Measurements from ENCODE around the gene STARD9. TPM values are rescaled to one million over a fixed set of nuclear protein-coding genes. Genes with fewer than 3 reads are reported as not detected.
"Not testable (repeated sequence)": the region's sequence is repeated elsewhere in the genome, so short reads cannot be mapped to it uniquely, and the experiment has no call there.

Gene STARD9
- total RNA-seq, 1 donor from 2014 or later: 13.6 TPM

GRCh38 chr15:42759093-42759492 lies 183.7 kb downstream of the STARD9 start:
- H3K27me3 Mint-ChIP-seq (ENCODE audit: low read depth): no peaks in the 10 kb centered on the region
- H3K9me3 Mint-ChIP-seq (ENCODE audit: low read depth): peaks cover 23% of the 10 kb centered on the region
- TF ChIP-seq, protein P1, sequence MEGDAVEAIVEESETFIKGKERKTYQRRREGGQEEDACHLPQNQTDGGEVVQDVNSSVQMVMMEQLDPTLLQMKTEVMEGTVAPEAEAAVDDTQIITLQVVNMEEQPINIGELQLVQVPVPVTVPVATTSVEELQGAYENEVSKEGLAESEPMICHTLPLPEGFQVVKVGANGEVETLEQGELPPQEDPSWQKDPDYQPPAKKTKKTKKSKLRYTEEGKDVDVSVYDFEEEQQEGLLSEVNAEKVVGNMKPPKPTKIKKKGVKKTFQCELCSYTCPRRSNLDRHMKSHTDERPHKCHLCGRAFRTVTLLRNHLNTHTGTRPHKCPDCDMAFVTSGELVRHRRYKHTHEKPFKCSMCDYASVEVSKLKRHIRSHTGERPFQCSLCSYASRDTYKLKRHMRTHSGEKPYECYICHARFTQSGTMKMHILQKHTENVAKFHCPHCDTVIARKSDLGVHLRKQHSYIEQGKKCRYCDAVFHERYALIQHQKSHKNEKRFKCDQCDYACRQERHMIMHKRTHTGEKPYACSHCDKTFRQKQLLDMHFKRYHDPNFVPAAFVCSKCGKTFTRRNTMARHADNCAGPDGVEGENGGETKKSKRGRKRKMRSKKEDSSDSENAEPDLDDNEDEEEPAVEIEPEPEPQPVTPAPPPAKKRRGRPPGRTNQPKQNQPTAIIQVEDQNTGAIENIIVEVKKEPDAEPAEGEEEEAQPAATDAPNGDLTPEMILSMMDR (IDR thresholded peaks at IDR 0.05): no peak
- H3K4me3 Mint-ChIP-seq (ENCODE audit: unreplicated experiment): no peak overlapping the region
- no peak for DNase-seq (ENCODE audit: low spot score)
- peaks cover 20% of the 10 kb centered on the region for H3K36me3 Mint-ChIP-seq (ENCODE audit: low read depth)
- peaks cover 2% of the 10 kb centered on the region for H3K4me1 Mint-ChIP-seq (ENCODE audit: low read depth)
- no peak overlapping the region for H3K27ac Mint-ChIP-seq (ENCODE audit: unreplicated experiment)

- Mint-ChIP-seq H3K4me1 (ENCODE audit: low read depth) (peaks cover 11% of the 10 kb centered on the region), H3K36me3 (ENCODE audit: low read depth) (peaks cover 24% of the 10 kb centered on the region), H3K4me3 (ENCODE audit: unreplicated experiment) (no peak overlapping the region), H3K27me3 (ENCODE audit: low read depth) (no peaks in the 10 kb centered on the region), H3K27ac (ENCODE audit: unreplicated experiment) (no peak overlapping the region), H3K9me3 (ENCODE audit: low read depth) (peaks cover 28% of the 10 kb centered on the region)
- TF ChIP-seq, protein P1 (IDR thresholded peaks at IDR 0.05): no peak
- DNase-seq (ENCODE audit: low spot score): no peak
Measured at GRCh38 chr15:42760759-42761158, 185.4 kb downstream of the STARD9 start.

DNA sequence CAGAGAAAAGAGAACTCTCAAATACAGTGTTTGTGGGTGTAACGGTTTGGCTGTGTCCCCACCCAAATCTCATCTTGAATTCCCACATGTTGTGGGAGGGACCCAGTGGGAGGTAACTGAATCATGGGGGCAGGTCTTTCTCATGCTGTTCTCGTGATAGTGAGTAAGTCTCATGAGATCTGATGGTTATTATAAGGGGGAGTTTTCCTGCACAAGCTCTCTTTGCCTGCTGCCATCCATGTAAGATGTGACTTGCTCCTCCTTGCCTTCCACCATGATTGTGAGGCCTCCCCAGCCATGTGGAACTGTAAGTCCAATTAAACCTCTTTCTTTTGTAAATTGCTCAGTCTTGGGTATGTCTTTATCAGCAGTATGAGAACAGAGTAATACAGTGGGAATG lies 186.4 kb downstream of the STARD9 start:
- not testable (repeated sequence) for DNase-seq (ENCODE audit: low spot score); H3K27ac Mint-ChIP-seq (ENCODE audit: unreplicated experiment); H3K4me3 Mint-ChIP-seq (ENCODE audit: unreplicated experiment); H3K27me3 Mint-ChIP-seq (ENCODE audit: low read depth)
- Mint-ChIP-seq H3K9me3 (ENCODE audit: low read depth) (peaks cover 34% of the 10 kb centered on the region), H3K4me1 (ENCODE audit: low read depth) (peaks cover 11% of the 10 kb centered on the region), H3K36me3 (ENCODE audit: low read depth) (peaks cover 24% of the 10 kb centered on the region)

DNA sequence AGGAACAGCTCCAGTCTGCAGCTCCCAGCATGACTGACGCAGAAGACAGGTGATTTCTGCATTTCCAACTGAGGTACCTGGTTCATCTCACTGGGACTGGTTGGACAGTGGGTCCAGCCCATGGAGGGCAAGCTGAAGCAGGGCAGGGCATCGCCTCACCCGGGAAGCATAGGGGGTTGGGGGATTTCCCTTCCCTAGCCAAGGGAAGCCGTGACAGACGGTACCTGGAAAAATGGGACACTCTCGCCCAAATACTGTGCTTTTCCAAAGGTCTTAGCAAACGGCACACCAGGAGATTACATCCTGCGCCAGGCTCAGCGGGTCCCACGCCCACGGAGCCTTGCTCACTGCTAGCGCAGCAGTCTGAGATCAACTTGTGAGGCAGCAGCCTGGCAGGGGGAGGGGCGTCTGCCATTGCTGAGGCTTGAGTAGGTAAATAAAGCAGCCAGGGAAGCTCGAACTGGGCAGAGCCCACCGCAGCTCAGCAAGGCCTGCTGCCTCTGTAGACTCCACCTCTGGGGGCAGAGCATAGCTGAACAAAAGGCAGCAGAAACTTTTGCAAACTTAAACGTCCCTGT lies 188.8 kb downstream of the STARD9 start:
- DNase-seq (ENCODE audit: low spot score); H3K27me3 Mint-ChIP-seq (ENCODE audit: low read depth): not testable (repeated sequence)
- Mint-ChIP-seq H3K36me3 (ENCODE audit: low read depth) (peaks cover 27% of the 10 kb centered on the region), H3K4me1 (ENCODE audit: low read depth) (peaks cover 11% of the 10 kb centered on the region), H3K4me3 (ENCODE audit: unreplicated experiment) (peak overlapping the region; percentile 31), H3K27ac (ENCODE audit: unreplicated experiment) (peak overlapping the region; percentile 65), H3K9me3 (ENCODE audit: low read depth) (peaks cover 47% of the 10 kb centered on the region)

- not testable (repeated sequence) for H3K4me3 Mint-ChIP-seq (ENCODE audit: unreplicated experiment); H3K27ac Mint-ChIP-seq (ENCODE audit: unreplicated experiment); H3K27me3 Mint-ChIP-seq (ENCODE audit: low read depth); DNase-seq (ENCODE audit: low spot score)
- Mint-ChIP-seq H3K36me3 (ENCODE audit: low read depth) (peaks cover 22% of the 10 kb centered on the region), H3K4me1 (ENCODE audit: low read depth) (peaks cover 11% of the 10 kb centered on the region), H3K9me3 (ENCODE audit: low read depth) (peaks cover 42% of the 10 kb centered on the region)
Measured at GRCh38 chr15:42766109-42766508, 190.7 kb downstream of the STARD9 start.

Other genes with a start within 250 kb of the STARD9 start
- gene CAPN3, start 216.1 kb upstream of the STARD9 start, total RNA-seq: 2.8 to 3.3 TPM (median 3.2 TPM) in 3 replicates
- gene ZNF106, start 84.5 kb upstream of the STARD9 start, total RNA-seq: 57.6 to 80.2 TPM (median 58.1 TPM) in 3 replicates
- 66.0 to 85.6 TPM (median 74.0 TPM) in 3 replicates for gene SNAP23, start 80.0 kb upstream of the STARD9 start, total RNA-seq
- 30.4 to 32.4 TPM (median 31.9 TPM) in 3 replicates for gene LRRC57, start 26.8 kb upstream of the STARD9 start, total RNA-seq
- gene HAUS2, start 26.8 kb upstream of the STARD9 start, total RNA-seq: 18.5 to 22.5 TPM (median 21.7 TPM) in 3 replicates
- gene CDAN1, start 161.5 kb downstream of the STARD9 start, total RNA-seq: 14.5 to 21.0 TPM (median 15.7 TPM) in 3 replicates

All from chondrocyte (in vitro differentiated cells).